ENCODE measurements around the gene MLEC. TPM values are rescaled to one million over a fixed set of nuclear protein-coding genes. Genes with fewer than 3 reads are reported as not detected.

MLEC gene
- total RNA-seq, 2 donors from 2014 or later: 188 to 195 TPM

DNA sequence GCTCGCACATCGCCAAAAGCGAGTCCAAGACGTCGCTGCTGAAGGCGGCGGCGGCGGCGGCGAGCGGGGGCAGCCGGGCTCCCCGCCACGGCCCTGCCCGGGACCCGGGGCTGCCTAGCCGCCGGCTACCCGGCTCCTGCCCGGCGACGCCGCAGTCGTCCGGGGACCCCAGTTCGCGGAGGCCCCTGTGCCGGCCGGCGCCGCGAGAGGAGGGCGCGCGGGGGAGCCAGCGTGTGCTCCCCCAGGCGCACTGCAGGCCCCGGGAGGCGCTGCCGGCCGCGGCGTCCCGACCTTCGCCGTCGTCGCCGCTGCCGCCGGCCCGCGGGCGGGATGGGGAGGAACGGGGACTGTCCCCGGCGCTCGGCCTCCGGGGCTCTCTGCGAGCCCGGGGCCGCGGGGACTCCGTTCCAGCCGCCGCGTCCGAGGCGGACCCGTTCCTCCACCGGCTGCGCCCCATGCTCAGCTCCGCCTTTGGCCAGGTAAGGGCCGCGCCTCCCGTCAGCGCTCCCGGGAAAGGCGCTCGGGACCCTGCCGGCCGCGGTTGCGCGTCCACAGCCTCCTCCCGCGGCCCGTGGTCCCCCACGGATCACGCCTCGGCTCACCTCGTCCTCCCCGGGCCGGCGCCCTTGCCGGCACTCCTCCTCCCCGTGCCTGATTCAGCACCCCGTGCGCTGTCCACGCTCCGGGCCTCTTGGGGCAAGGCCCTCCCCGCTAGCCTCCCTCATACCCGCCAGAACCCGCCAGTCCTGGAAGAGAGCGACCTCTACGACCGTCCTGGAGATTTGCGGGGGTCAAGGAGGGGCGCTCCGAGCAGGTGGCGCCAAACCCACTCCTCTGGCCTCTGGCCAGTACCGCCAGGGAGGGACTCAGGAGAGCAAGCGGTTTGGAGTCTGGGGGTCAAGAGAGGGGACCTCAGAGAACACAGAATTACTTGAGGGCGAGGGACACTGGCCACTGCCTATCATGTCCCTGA is 45.8 kb upstream of the MLEC start:
- peak overlapping the region; percentile 67 for H3K4me3 ChIP-seq (ENCODE audit: low read length)
- TF ChIP-seq, protein P1, sequence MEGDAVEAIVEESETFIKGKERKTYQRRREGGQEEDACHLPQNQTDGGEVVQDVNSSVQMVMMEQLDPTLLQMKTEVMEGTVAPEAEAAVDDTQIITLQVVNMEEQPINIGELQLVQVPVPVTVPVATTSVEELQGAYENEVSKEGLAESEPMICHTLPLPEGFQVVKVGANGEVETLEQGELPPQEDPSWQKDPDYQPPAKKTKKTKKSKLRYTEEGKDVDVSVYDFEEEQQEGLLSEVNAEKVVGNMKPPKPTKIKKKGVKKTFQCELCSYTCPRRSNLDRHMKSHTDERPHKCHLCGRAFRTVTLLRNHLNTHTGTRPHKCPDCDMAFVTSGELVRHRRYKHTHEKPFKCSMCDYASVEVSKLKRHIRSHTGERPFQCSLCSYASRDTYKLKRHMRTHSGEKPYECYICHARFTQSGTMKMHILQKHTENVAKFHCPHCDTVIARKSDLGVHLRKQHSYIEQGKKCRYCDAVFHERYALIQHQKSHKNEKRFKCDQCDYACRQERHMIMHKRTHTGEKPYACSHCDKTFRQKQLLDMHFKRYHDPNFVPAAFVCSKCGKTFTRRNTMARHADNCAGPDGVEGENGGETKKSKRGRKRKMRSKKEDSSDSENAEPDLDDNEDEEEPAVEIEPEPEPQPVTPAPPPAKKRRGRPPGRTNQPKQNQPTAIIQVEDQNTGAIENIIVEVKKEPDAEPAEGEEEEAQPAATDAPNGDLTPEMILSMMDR (conservative IDR thresholded peaks at IDR 0.05): peak; percentile 38
- Mint-ChIP-seq H3K36me3 (ENCODE audit: low read depth) (no peaks in the 10 kb centered on the region), H3K4me3 (peak overlapping the region; percentile 50), H3K9me3 (no peaks in the 10 kb centered on the region), H3K4me1 (peaks cover 11% of the 10 kb centered on the region), H3K27me3 (ENCODE audit: insufficient read depth) (peaks cover 59% of the 10 kb centered on the region), H3K27ac (no peak overlapping the region)
- H3K36me3 ChIP-seq (ENCODE audit: control insufficient read depth, insufficient read depth, low read length): no peaks in the 10 kb centered on the region
- peaks cover 3% of the 10 kb centered on the region for H3K4me1 ChIP-seq (ENCODE audit: control insufficient read depth, insufficient read depth, low read length)
- peaks cover 58% of the 10 kb centered on the region for H3K27me3 ChIP-seq (ENCODE audit: control insufficient read depth, insufficient read depth, low read length, poor library complexity, severe bottlenecking)
- no peak overlapping the region for H3K9ac ChIP-seq (ENCODE audit: extremely low read depth, low read length, poor library complexity, severe bottlenecking)
- WGBS, 2 experiments (ENCODE audit: insufficient coverage in 1 of 2, insufficient read length in 1 of 2): 1 to 7% methylated on average over 13 to 115 of the region's 115 CpGs
- no peaks in the 10 kb centered on the region for H3K9me3 ChIP-seq (ENCODE audit: control insufficient read depth, low read length)
- H3K27ac ChIP-seq (ENCODE audit: low read depth, low read length): no peak overlapping the region
- DNase-seq: peak; percentile 97

DNA sequence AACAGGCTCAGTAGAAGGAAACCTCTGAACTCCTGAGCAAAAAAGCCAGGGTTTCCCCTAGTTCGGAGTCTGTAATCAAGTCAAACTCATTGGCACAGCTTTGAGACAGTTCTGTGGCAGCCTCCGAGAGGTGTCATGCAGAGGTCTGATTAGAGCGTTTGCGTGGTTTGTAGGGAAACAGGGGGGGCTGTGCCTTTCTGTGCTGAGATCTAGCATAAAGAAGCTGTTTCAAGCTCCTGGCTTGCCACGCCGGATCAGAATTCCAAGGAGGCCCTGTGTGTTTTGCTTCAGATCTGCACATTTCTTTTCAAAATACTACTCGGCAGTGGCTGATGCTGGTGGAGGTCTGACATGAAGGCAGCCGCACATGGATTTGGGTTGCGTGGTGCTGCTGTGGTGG is 44.8 kb upstream of the MLEC start:
- 87 to 89% methylated on average over 7 to 9 of the region's 9 CpGs for WGBS, 2 experiments (ENCODE audit: insufficient coverage in 1 of 2, insufficient read length in 1 of 2)
- Histone ChIP-seq H3K9me3 (ENCODE audit: control insufficient read depth, low read length) (no peaks in the 10 kb centered on the region), H3K27ac (ENCODE audit: low read depth, low read length) (no peak overlapping the region), H3K4me1 (ENCODE audit: control insufficient read depth, insufficient read depth, low read length) (peaks cover 3% of the 10 kb centered on the region), H3K27me3 (ENCODE audit: control insufficient read depth, insufficient read depth, low read length, poor library complexity, severe bottlenecking) (peaks cover 60% of the 10 kb centered on the region), H3K9ac (ENCODE audit: extremely low read depth, low read length, poor library complexity, severe bottlenecking) (no peak overlapping the region), H3K4me3 (ENCODE audit: low read length) (no peak overlapping the region), H3K36me3 (ENCODE audit: control insufficient read depth, insufficient read depth, low read length) (no peaks in the 10 kb centered on the region)
- H3K36me3 Mint-ChIP-seq (ENCODE audit: low read depth): no peaks in the 10 kb centered on the region
- peaks cover 64% of the 10 kb centered on the region for H3K27me3 Mint-ChIP-seq (ENCODE audit: insufficient read depth)
- no peak overlapping the region for H3K27ac Mint-ChIP-seq
- H3K4me1 Mint-ChIP-seq: peaks cover 11% of the 10 kb centered on the region
- no peaks in the 10 kb centered on the region for H3K9me3 Mint-ChIP-seq
- H3K4me3 Mint-ChIP-seq: peak overlapping the region; percentile 50
- TF ChIP-seq, protein P1 (conservative IDR thresholded peaks at IDR 0.05): no peak
- no peak for DNase-seq

DNA sequence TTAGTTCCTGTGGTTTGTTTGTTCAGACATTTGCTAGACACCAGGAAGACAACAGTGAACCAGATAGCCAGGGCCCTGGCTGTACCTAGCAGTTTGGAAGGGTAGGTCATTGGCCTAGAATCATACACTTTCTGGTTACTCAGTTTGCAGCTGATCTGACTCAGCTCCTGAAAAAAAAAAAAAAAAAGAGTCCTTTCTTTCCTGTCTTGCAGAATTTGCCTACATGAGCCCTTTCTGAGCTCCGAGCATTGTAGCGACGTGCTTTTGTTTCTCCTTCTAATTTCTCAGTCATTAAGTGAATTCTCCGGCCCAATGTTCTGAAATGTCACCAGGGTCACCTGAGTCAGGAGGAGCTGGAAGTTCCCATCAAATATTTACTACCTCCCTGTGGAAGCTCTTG is 44.1 kb upstream of the MLEC start:
- Mint-ChIP-seq H3K27me3 (ENCODE audit: insufficient read depth) (peaks cover 61% of the 10 kb centered on the region), H3K4me1 (peaks cover 11% of the 10 kb centered on the region), H3K9me3 (no peaks in the 10 kb centered on the region), H3K36me3 (ENCODE audit: low read depth) (no peaks in the 10 kb centered on the region), H3K4me3 (no peak overlapping the region), H3K27ac (no peak overlapping the region)
- Histone ChIP-seq H3K36me3 (ENCODE audit: control insufficient read depth, insufficient read depth, low read length) (no peaks in the 10 kb centered on the region), H3K4me3 (ENCODE audit: low read length) (no peak overlapping the region), H3K9me3 (ENCODE audit: control insufficient read depth, low read length) (no peaks in the 10 kb centered on the region), H3K4me1 (ENCODE audit: control insufficient read depth, insufficient read depth, low read length) (peaks cover 3% of the 10 kb centered on the region), H3K27ac (ENCODE audit: low read depth, low read length) (no peak overlapping the region), H3K27me3 (ENCODE audit: control insufficient read depth, insufficient read depth, low read length, poor library complexity, severe bottlenecking) (peaks cover 60% of the 10 kb centered on the region), H3K9ac (ENCODE audit: extremely low read depth, low read length, poor library complexity, severe bottlenecking) (no peak overlapping the region)
- no peak for DNase-seq
- 90 to 92% methylated on average over 4 of the region's 4 CpGs for whole genome bisulfite sequencing, 2 experiments (ENCODE audit: insufficient coverage in 1 of 2, insufficient read length in 1 of 2)
- TF ChIP-seq, protein P1 (conservative IDR thresholded peaks at IDR 0.05): no peak

All from endodermal cell (in vitro differentiated cells).